Stimulated activated CD8-positive, alpha-beta memory T cell treated with anti-CD3 and anti-CD28 coated beads, Interleukin-15, amount 100 ng/mL, for 1 hour (primary cell): ENCODE results near the gene AIFM3.
"Not testable (repeated sequence)": the region's sequence is repeated elsewhere in the genome, so short reads cannot be mapped to it uniquely, and the experiment has no call there.

Experiments used
- DNase-seq: peaks from one replicate; pipeline ENCODE4 v3.0.0-alpha.2; 2020; ENCODE audit warnings: low read depth

Gene AIFM3, protein sequence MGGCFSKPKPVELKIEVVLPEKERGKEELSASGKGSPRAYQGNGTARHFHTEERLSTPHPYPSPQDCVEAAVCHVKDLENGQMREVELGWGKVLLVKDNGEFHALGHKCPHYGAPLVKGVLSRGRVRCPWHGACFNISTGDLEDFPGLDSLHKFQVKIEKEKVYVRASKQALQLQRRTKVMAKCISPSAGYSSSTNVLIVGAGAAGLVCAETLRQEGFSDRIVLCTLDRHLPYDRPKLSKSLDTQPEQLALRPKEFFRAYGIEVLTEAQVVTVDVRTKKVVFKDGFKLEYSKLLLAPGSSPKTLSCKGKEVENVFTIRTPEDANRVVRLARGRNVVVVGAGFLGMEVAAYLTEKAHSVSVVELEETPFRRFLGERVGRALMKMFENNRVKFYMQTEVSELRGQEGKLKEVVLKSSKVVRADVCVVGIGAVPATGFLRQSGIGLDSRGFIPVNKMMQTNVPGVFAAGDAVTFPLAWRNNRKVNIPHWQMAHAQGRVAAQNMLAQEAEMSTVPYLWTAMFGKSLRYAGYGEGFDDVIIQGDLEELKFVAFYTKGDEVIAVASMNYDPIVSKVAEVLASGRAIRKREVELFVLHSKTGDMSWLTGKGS

DNA sequence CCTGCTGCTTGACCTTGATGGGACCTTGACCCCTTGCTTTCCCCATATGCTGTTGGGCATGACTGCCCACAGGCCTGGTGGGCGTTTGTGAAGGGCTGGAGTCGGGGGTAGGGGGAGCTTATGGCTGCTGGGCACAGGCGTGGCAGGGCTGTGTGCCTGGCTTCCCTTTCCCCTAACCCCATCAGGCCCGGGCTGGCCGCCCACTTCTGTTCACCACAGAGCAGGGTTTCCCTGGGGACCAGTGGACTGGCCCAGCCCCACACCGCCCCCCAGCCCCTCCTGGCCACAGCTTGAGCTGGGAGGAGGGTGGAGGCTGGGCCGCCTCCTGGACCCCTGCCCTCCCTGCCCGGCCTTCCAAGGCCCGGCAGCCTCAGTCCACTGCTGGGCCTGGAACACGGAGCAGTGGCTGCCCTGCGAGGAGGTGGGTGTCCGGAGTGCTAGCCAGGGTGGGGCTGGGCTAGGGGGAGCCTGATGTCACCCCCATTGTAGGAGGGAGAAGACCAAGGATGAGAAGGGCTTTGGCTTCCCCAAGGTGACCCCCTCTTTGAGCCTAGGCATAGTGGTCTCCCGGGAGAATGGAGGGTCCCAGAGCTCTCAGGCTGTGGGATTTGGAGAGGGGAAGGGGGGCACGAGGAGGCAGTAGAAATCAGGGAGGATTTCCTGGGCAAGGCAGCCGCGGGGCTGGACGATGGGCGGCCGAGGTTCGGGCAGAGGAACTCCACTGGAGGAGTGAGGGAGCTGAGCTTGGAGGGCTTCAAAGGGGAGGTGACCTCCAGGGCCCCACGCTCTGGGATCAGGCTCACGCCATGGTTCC, at the start of gene AIFM3:
Gene AIFM3 (plus strand): TSS at position 373 of the 814 bp plus-strand sequence. CDS start 690 bp downstream, outside the sequence.
- DNase-seq: no peak

DNA sequence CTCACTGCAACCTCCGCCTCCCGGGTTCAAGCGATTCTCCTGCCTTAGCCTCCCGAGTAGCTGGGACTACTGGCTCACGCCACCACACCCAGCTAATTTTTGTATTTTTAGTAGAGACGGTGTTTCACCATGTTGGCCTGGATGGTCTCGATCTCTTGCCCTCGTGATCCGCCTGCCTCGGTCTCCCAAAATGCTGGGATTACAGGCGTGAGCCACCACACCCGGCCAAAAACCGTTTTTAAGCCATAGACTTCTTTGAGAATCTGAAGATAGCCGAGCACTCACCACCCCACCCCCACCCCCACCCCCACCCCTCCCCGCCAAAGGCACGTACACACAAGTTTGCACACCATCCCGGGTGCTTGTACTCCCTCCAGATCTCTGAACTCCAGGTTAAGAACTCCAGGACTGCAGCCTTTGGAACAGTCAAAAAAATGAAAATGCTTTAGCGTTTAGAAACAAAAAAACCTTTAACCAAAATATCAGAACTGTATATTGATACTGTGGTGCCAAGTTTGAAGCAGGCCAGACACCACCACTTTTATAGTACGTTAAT, 48.3 kb upstream of the AIFM3 start:
- DNase-seq: no peak

DNA sequence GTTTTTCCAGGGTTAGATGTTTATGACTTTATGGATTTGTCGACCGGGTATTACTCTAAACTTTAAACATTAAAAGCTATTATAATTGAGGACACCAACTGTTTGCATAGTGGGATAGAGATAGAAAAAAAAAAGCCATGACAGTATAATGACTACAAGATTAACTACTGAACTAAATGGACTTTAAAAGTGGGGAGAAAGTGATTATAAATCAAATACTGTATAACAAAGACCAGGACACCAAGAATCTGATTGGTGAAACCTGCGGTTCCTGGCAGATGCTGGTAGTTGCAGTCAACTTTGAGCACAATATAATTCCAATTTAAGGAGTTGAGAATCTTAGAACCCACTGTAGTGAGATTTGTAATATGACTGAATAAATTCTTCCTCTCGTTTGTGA, 47.3 kb upstream of the AIFM3 start:
- DNase-seq: no peak

DNA sequence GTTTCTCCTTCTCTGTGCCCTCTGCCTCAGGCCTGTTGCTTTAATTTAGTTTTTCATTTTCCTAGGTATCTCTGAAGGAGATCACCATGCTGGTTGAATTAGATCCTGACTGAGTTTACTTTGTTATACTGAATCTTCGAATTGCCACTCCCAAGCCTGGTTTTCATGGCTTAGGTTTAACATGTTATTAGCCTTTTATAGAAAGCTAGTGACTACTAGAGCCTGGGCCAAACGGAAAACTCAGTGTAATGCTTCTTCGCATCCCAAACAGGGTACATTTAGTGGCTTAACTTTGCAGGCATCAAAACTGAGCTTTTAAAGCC, 46.2 kb upstream of the AIFM3 start:
- no peak for DNase-seq

DNA sequence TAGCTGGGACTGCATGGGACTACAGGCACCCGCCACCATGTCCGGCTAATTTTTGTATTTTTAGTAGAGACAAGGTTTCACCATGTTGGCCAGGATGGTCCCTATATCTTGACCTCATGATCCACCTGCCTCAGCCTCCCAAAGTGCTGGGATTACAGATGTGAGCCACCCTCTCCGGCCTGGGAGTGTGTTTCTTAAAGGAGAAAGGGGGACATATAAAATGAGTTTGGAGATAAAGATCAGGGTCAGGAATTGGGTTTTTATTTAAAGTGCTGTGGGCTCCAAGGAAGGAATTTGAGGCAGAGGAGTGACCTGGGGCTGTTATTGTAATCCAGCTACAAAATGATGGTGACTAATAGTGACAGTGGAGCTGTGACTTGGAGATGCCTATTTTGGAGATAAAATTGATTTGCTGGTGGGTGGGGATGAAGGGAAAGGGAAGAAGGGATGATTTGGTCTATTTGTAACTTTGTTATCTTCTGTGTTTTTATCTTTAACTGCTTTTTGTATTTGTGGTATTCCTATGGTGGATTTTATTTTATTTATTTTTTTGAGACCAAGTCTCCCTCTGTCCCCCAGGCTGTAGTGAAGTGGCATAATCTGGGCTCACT, 44.8 kb upstream of the AIFM3 start:
- no peak for DNase-seq

DNA sequence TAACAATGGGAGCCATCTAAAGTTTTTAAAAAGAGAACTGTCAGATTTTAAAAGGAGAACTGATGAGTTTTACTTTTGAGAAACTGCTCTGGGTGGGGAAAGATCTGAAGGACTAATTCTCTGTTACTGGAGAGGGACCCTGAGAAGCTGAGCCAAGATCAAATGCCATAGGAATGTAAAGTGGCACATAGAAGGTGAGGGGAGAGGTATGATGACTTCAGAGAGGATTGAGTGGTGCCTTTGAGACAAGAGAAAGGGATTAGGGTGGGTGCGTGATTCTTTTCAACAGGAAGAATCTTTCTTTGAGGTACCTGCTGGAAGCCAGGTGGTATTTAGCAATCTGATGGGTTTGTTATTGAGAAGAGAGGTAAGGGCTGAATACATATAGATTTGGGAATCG, 40.8 kb upstream of the AIFM3 start:
- no peak for DNase-seq

DNA sequence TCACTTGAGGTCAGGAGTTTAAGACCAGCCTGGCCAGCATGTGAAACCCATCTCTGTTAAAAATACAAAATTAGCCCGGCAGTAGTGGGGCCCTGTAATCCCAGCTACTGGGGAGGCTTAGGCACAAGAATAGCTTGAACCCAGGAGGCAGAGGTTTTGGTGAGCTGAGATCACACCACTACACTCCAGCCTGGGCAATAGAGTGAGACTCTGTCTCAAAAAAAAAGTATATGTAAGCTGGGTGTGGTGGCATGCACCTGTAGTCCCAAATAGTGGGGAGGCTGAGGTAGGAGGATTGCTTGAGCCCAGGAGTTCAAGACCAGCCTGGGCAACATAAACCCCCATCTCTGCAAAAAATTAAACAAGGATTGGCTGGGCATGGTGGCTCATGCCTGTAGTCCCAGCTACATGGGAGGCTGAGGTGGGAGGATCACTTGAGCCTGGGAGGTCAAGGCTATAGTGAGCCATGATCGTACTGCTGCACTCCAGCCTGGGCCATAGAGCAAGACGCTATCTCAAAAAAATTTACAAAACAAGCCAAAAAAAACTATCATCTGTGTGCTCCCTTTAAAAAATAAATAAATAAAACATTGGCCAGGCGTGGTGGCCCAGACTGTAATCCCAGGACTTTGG, 39.0 kb upstream of the AIFM3 start:
- DNase-seq: no peak

DNA sequence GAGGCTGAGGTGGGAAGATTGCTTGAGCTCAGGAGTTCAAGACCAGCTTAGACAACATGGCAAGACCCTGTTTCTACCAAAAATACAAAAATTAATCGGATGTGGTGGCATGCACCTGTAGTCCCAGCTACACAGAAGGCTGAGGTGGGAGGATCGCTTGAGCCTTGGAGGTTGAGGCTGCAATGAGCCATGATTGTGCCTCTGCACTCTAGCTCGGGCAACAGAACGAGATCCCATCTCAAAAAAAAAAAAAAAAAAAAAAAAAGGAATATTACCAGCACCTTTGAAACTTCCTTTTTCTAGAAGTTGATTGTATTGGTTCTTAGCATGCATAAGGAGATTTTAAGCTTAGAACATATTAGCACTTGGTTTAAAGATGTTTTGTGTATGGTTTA, 38.5 kb upstream of the AIFM3 start:
- DNase-seq: no peak

DNA sequence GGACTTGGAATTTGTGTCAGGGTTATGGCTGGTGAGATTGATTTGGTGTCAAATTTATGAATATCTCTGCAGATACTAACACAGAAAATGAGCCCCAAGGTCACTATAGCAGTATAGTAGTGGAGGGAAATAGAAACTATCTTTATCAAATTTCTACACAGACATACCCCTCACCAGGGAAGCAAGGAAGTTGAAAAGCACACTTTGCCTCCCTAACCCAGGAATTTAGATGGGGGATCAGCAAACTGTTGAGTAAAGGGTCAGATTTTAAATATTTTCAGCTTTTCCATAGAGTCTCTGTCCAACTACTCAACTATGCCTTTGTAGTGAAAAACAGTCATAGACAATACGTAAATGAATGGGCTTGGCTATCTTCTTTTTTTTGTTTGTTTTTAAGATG, 37.1 kb upstream of the AIFM3 start:
- DNase-seq: no peak

DNA sequence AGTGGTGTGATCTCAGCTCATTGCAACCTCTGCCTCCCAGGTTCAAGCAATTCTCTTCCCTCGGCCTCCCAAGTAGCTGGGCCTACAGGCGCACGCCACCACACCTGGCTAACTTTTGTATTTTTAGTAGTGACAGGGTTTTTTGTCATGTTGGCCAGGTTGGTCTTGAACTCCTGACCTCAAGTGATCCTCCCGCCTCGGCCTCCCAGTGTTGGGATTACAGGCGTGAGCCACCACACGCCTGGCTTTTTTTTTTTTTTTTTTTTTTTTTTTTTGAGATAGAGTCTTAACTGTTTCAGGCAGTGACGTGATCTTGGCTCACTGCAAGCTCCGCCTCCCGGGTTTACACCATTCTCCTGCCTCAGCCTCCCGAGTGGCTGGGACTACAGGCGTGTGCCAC, 36.6 kb upstream of the AIFM3 start:
- not testable (repeated sequence) for DNase-seq

DNA sequence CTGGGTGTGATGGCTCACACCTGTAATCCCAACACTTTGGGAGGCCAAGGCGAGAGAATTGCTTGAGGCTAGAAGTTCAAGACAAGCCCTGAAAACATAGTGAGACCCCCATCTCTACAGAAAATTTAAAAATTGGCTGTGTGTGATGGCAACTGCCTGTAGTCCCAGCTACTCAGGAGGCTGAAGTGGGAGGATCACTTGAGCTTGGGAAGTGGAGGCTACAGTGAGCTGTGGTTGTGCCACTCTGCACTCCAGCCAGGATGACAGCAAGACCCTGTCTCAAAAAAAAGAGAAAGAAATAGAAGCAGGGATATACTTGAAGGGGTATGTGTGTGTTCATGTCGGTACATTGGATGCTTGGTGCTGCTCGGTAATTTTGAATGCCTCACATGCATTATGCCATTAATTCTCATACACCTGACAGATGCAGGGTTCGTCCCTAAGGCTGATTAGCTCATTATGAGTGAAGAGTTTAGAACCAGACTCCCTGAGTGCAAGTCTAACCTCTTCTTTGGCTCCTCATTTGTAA, 35.9 kb upstream of the AIFM3 start:
- DNase-seq: no peak

DNA sequence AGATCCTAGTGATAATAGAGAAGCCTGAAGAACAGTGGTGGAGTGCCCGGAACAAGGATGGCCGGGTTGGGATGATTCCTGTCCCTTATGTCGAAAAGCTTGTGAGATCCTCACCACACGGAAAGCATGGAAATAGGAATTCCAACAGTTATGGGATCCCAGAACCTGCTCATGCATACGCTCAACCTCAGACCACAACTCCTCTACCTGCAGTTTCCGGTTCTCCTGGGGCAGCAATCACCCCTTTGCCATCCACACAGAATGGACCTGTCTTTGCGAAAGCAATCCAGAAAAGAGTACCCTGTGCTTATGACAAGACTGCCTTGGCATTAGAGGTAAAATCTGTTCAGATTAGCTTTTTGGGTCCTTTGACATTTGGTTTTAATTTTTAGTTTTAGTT, 33.1 kb upstream of the AIFM3 start:
- DNase-seq: no peak

DNA sequence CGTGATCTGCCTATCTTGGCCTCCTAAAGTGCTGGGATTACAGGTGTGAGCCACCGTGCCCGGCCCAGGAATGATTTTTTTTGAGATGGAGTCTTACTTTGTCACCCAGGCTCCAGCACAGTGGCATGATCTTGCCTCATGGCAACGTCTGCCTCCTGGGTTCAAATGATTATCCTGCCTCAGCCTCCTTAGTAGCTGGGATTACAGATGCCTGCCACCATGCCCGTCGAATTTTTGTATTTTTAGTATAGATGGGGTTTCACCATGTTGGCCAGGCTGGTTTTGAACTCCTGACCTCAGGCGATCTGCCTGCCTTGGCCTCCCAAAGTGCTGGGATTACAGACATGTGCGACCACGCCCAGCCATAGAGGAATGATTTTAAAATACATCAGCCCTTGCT, 32.0 kb upstream of the AIFM3 start:
- not testable (repeated sequence) for DNase-seq

DNA sequence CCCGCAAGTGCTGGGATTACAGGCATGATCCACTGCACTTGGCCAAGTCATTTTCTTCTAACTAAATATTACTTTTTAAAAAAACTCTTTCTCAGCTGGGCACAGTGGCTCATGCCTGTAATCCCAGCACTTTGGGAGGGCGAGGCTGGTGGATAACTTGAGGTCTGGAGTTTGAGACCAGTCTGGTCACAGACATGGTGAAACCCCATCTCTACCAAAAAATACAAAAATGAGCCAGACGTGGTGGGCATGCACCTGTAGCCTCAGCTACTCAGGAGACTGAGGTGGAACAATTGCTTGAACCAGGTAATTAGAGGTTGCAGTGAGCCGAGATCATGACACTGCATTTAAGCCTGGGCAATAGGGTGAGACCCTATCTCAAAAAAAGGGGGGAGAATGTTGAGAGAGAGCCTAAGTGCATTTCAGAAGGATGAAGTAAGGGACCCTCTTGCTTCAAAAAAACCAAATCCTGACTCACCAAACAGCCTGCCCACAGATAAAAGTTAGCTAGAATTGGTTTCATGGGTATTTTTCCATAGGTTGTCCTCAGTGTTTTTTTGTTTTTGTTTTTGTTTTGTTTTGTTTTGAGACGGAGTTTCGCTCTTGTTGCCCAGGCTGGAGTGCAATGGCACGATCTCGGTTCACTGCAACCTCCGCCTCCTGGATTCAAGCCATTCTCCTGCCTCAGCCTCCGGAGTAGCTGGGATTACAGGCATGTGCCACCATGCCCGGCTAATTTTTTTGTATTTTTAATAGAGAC, 31.1 kb upstream of the AIFM3 start:
- not testable (repeated sequence) for DNase-seq

DNA sequence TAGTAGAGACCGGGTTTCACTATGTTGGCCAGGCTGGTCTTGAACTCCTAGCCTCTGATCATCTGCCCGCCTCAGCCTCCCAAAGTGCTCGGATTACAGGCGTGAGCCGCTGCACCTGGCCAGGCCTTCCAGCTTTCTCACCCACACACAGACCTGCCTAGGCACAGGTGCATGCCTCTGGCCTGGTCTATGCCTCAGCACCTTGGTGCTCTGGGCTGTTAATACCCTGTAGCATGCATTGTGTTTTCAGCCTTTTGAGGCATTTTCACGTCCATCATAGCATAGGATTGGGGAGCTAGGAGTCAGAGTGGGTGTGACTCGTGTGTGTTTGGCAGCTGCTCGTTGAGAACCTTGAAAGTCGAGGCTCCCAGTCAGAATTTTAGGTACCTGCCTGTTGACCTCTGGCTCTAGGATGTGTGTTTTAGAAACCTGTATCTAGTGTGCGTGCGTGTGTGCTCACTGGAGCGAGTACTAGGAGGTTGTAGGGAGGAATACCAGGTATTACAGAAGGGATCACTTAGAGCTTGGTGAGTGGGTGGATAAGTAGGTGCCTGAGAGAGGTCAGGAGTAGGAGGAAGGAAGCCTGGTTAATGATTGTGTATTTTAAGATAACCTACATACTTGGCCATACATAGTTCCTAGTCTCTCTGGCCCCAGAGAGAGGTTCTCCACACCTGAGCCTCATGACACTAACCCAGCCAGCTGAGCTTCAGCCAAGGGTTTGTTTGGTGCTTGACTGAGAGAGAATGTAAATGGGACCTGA, 29.8 kb upstream of the AIFM3 start:
- DNase-seq: no peak

DNA sequence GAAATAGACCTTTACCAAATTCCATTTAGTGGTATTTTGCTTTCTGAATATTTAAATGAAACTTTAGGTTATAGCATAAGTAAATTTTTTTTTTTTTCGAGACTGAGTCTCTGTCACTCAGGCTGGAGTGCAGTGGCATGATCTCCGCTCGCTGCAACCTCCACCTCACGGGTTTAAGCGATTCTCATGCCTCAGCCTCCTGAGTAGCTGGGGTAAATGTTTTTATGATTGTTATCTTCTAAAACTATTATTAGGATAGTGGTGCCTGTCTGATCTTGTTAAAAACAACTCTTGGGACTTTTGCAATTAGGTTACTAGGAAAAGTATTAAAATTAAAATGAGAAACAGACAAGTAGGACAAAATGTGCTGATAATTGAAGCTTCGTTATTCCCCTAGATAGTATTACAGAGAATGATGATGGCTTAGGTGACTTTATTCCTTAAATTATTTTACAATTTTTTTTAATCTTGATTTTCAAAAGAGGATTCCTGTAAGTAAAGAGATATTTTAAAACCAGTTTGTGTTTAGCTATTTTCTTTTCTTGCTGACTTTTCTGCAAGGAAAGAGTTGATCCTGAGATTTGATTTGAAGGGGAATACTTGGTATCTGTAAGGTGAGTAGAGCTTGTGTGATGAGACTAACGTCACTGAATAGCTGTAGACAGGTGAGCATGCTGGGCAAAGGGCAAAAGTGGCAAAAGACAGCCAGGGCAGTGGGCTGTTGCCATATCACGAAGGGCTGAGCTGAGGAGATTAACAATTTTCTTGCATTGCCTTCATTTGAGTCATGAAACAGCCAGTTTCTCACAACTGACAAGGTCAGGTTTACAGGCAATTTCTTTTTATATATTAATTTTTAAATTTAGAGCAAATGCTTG, 29.0 kb upstream of the AIFM3 start:
- DNase-seq: no peak

DNA sequence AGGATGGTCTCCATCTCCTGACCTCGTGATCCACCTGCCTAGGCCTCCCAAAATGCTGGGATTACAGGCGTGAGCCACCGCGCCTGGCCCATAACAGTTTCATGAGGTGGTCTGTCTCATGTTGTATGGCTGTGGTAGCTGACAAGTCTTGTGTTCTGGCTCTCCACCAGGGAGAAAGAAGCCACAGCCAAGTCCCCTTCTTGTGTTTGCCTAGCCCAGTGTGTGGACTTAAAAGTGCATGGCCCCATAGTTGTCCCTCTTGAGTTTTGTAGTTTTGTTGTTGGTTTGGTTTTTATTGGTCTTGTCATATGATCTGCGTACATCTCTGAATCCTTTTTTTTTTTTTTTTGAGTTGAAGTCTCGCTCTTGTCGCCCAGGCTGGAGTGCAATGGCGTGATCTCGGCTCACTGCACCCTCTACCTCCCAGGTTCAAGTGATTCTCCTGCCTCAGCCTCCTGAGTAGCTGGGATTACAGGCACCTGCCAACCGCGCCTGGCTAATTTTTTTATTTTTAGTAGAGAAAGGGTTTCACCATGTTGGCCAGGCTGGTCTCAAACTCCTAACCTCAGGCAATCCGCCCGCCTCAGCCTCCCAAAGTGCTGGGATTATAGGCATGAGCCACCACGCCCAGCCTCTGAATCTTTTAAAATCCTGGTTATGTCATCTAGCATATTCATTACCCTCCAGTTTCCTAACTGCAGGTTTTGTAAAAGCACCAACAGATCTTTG, 27.4 kb upstream of the AIFM3 start:
- not testable (repeated sequence) for DNase-seq

DNA sequence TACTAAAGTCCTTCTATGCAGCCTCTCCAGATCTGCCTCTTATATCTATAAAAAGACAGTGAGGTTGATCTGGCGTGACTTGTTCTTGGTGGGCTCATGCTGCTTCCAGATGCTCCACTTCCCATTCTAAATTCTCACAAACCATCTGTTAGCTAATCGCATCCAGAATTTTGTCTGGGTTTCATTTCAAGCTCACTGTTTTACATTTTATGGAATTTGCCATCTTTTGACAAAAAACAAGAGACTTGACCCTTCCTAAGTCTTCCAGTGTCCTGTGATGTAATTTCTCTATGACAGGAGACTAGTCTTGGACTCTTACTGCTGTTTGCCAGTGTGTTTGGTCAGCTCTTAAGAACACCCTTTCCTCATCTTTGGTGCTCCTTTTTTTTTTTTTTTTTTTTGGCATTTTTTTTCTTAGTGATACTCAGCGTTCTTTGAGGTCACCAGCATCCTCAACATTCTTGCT, 26.8 kb upstream of the AIFM3 start:
- DNase-seq: no peak
